GM12878 (cell line): ENCODE measurements around the gene GFI1. TPM values are rescaled to one million over a fixed set of nuclear protein-coding genes. Genes with fewer than 3 reads are reported as not detected.

Experiments
- ATAC-seq: fragments of 200-7000 bp; cut with Tn5 transposase; 3 replicates; pipeline ENCODE4 v1.9.1; 2020; ENCODE audit warnings: mild to moderate bottlenecking, moderate library complexity
- BruUV-seq: library from RNA; stranded (reverse); fragments of 400-500 nt; replicated peaks from 2 replicates; lab custom pipeline; 2021; lab: Mats Ljungman, UMichigan
- CTCF ChIA-PET: fragments of 300-600 bp; sonication (Branson Sonifier 250); formaldehyde crosslinking; extraction: SDS; loops from one replicate; lab custom pipeline; 2021; ENCODE audit warnings: inconsistent platforms; lab: Yijun Ruan, JAX
- POLR2A ChIA-PET: fragments of 350-600 bp; formaldehyde crosslinking; extraction: SDS; loops from one replicate; lab custom pipeline; 2021; ENCODE audit warnings: inconsistent platforms; lab: Charles Lee
- RAD21 ChIA-PET: fragments of 300-600 bp; sonication (Branson Sonifier 250); formaldehyde crosslinking; loops from one replicate; lab custom pipeline; 2023; ENCODE audit warnings: antibody characterized with exemption; ENCODE audit not compliant: unreplicated experiment; lab: Charles Lee
- SMC1A ChIA-PET: fragments of 300-600 bp; sonication (Branson Sonifier 250); formaldehyde crosslinking; loops from one replicate; lab custom pipeline; 2023; ENCODE audit not compliant: unreplicated experiment, uncharacterized antibody; lab: Charles Lee
- DNase-seq: peaks from one replicate; pipeline ENCODE4 v3.0.0-alpha.2; 2011; ENCODE audit warnings: low read depth, low spot score
- FAIRE-seq: peaks from 3 replicates; lab custom pipeline; 2011; peaks lifted over from hg19 to GRCh38; lab: Jason Lieb, UNC
- H2AFZ ChIP-seq: 2 replicates; pipeline ENCODE4 v1.6.0; 2011; ENCODE audit warnings: low read depth, low read length, control low read depth; ENCODE audit not compliant: control insufficient read depth
- H3K27ac ChIP-seq: 2 replicates; pipeline ENCODE4 v1.5.1; 2011; ENCODE audit warnings: control low read depth; ENCODE audit not compliant: control insufficient read depth, insufficient read depth
- H3K27me3 ChIP-seq, 2 experiments: replicated peaks in 1 of 2; 2 replicates each; pipeline versions ENCODE4 v1.6.0 to v1.6.1; 2011; ENCODE audit warnings: low read length in 1 of 2; ENCODE audit not compliant: control insufficient read depth in 2 of 2, insufficient read depth in 2 of 2
- H3K36me3 ChIP-seq, 2 experiments: 2 replicates each; pipeline ENCODE4 v1.5.1; 2011; ENCODE audit warnings: low read length in 1 of 2; ENCODE audit not compliant: control insufficient read depth in 2 of 2, insufficient read depth in 2 of 2
- H3K4me1 ChIP-seq: 2 replicates; pipeline ENCODE4 v1.6.1; 2011; ENCODE audit warnings: mild to moderate bottlenecking, low read length, moderate library complexity, mixed read lengths; ENCODE audit not compliant: control insufficient read depth, insufficient read depth
- H3K4me2 ChIP-seq: 2 replicates; pipeline ENCODE4 v1.6.0; 2011; ENCODE audit warnings: control low read depth; ENCODE audit not compliant: control insufficient read depth, insufficient read depth
- H3K4me3 ChIP-seq: fragments of 200-600 bp; sonication (generic); 2 replicates; pipeline ENCODE4 v1.5.1; 2016
- H3K79me2 ChIP-seq: 2 replicates; pipeline ENCODE4 v1.6.0; 2011; ENCODE audit warnings: low read length; ENCODE audit not compliant: control insufficient read depth, insufficient read depth
- H3K9ac ChIP-seq: 2 replicates; pipeline ENCODE4 v1.8.0; 2011; ENCODE audit warnings: low read length, control low read depth, mixed read lengths; ENCODE audit not compliant: control insufficient read depth, insufficient read depth
- H3K9me3 ChIP-seq: replicated peaks from 3 replicates; pipeline ENCODE4 v1.5.1; 2011; ENCODE audit warnings: mild to moderate bottlenecking, low read length; ENCODE audit not compliant: control insufficient read depth, insufficient read depth
- H4K20me1 ChIP-seq: 2 replicates; pipeline ENCODE4 v1.6.0; 2011; ENCODE audit not compliant: control insufficient read depth, insufficient read depth
- BCL11A ChIP-seq: IDR thresholded peaks from 2 replicates; pipeline ENCODE4 v1.6.1; 2011; ENCODE audit warnings: low read depth, low read length
- CHD2 ChIP-seq: IDR thresholded peaks from 2 replicates; pipeline ENCODE4 v1.6.1; 2011; ENCODE audit warnings: low read depth, low read length, improper control_type of control experiment, borderline replicate concordance
- DPF2 ChIP-seq: fragments of 450-650 bp; IDR thresholded peaks from 2 replicates; pipeline ENCODE4 v1.6.1; 2017; ENCODE audit warnings: mild to moderate bottlenecking
- MYC ChIP-seq: IDR thresholded peaks from 2 replicates; pipeline ENCODE4 v1.6.1; 2011; ENCODE audit warnings: mild to moderate bottlenecking, low read length, moderate library complexity, inconsistent platforms; ENCODE audit not compliant: insufficient read depth, insufficient replicate concordance, insufficient read length, severe bottlenecking
- ZNF622 ChIP-seq: fragments of 450-650 bp; IDR thresholded peaks from 2 replicates; pipeline ENCODE4 v1.6.1; 2017; ENCODE audit warnings: mild to moderate bottlenecking, inconsistent platforms
- WGBS: methylation state at CpG from one replicate; pipeline ENCODE4 v1.1.6; 2016; ENCODE audit warnings: low lambda C conversion rate; ENCODE audit not compliant: insufficient replicate concordance, insufficient coverage; ENCODE audit errors: missing lambda C conversion rate; 5-methylcytosine and 5-hydroxymethylcytosine counted together
- in situ Hi-C: fragments of 300-500 bp; cut with MboI; formaldehyde crosslinking; loops from 9 replicates; pipeline ENCODE4 v1.14.3; 2018; ENCODE audit warnings: mixed read lengths
- intact Hi-C: fragments of 100-400 bp; cut with micrococcal nuclease; formaldehyde crosslinking; loops from one replicate; pipeline ENCODE4 v1.14.2; 2022; ENCODE audit not compliant: unreplicated experiment
- polyA plus RNA-seq, 11 experiments: library from polyadenylated mRNA; depleted of rRNA in 4 of 11; unstranded in 6 of 11; stranded (reverse) in 5 of 11; fragments of >200 nt; fragmentation: Nextera tagmentation in 4 of 11; fragmentation: Illumina TruSeq in 1 of 11; extraction: Ambion mirVana in 4 of 11; extraction: Trizol in 1 of 11; gene quantifications; 1 replicate in 1 of 11; 2 replicates in 10 of 11; pipeline versions ENCODE4 v1.2.1 to v1.2.3, GENCODE V29; 2011 to 2016; ENCODE audit warnings: inconsistent platforms in 2 of 11, missing spikeins in 2 of 11, low read depth in 1 of 11
- total RNA-seq, 4 experiments: library from RNA; depleted of rRNA in 3 of 4; stranded (reverse); fragments of >200 nt in 3 of 4; fragmentation: Illumina TruSeq in 1 of 4; extraction: Trizol in 1 of 4; gene quantifications; 2 replicates each; pipeline versions ENCODE4 v1.2.1 to v1.2.3, GENCODE V29; 2013 to 2021
- TF ChIP-seq, protein P1 (sequence below): IDR thresholded peaks from 2 replicates; pipeline ENCODE4 v1.6.1; 2012; ENCODE audit warnings: low read depth, low read length, improper control_type of control experiment
- TF ChIP-seq, protein P2 (sequence below): fragments of 450-650 bp; IDR thresholded peaks from 2 replicates; pipeline ENCODE4 v1.6.1; 2016; ENCODE audit warnings: mild to moderate bottlenecking, moderate library complexity, borderline replicate concordance
- TF ChIP-seq, protein P3 (sequence below): IDR thresholded peaks from 2 replicates; pipeline ENCODE4 v1.6.1; 2012; ENCODE audit warnings: low read depth, low read length, improper control_type of control experiment

The GFI1 gene
- total and polyA plus RNA-seq, 10 of the 15 experiments (the other 5 are each of a cell fraction or from before 2014, with no cell fraction given): 1.8 to 18.3 (median 7.4) TPM

DNA sequence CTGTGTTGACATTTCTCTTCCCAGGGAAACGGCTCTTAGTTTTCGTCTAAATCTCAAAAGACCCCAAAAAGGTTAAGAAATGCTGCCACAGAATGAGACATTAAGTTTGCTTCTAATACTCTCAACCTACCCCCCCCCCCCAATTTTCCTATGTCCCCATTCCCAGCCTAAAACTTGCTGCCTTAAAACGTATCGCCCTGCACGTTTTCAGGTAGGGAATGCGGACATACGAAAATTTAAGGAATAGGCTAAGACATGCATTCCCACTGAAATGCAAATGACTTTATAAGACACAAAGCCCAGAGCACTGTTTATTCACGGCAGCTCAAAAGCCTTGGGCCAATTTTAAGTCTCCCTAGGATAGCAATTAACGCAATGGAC, 45.4 kb downstream of the GFI1 start:
- FAIRE-seq: no peak
- Histone ChIP-seq H3K9me3 (no peaks in the 10 kb centered on the region), H2AFZ (no peak overlapping the region), H3K36me3 (no peaks in the 10 kb centered on the region), H3K27me3 (no peaks in the 10 kb centered on the region), H3K79me2 (no peaks in the 10 kb centered on the region), H4K20me1 (no peaks in the 10 kb centered on the region), H3K4me1 (no peaks in the 10 kb centered on the region), H3K4me2 (no peak overlapping the region), H3K4me3 (no peak overlapping the region), H3K9ac (no peak overlapping the region), H3K27ac (no peak overlapping the region)
- ChIA-PET RAD21 (no interaction called here), POLR2A (no interaction called here), SMC1A (no interaction called here), CTCF (no interaction called here)
- TF ChIP-seq, protein P1, sequence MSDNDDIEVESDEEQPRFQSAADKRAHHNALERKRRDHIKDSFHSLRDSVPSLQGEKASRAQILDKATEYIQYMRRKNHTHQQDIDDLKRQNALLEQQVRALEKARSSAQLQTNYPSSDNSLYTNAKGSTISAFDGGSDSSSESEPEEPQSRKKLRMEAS: no peak
- no peak for TF ChIP-seq DPF2
- TF ChIP-seq ZNF622: no peak
- TF ChIP-seq CHD2: no peak
- TF ChIP-seq, protein P2, sequence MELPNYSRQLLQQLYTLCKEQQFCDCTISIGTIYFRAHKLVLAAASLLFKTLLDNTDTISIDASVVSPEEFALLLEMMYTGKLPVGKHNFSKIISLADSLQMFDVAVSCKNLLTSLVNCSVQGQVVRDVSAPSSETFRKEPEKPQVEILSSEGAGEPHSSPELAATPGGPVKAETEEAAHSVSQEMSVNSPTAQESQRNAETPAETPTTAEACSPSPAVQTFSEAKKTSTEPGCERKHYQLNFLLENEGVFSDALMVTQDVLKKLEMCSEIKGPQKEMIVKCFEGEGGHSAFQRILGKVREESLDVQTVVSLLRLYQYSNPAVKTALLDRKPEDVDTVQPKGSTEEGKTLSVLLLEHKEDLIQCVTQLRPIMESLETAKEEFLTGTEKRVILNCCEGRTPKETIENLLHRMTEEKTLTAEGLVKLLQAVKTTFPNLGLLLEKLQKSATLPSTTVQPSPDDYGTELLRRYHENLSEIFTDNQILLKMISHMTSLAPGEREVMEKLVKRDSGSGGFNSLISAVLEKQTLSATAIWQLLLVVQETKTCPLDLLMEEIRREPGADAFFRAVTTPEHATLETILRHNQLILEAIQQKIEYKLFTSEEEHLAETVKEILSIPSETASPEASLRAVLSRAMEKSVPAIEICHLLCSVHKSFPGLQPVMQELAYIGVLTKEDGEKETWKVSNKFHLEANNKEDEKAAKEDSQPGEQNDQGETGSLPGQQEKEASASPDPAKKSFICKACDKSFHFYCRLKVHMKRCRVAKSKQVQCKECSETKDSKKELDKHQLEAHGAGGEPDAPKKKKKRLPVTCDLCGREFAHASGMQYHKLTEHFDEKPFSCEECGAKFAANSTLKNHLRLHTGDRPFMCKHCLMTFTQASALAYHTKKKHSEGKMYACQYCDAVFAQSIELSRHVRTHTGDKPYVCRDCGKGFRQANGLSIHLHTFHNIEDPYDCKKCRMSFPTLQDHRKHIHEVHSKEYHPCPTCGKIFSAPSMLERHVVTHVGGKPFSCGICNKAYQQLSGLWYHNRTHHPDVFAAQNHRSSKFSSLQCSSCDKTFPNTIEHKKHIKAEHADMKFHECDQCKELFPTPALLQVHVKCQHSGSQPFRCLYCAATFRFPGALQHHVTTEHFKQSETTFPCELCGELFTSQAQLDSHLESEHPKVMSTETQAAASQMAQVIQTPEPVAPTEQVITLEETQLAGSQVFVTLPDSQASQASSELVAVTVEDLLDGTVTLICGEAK: no peak
- no peak for TF ChIP-seq BCL11A
- TF ChIP-seq, protein P3, sequence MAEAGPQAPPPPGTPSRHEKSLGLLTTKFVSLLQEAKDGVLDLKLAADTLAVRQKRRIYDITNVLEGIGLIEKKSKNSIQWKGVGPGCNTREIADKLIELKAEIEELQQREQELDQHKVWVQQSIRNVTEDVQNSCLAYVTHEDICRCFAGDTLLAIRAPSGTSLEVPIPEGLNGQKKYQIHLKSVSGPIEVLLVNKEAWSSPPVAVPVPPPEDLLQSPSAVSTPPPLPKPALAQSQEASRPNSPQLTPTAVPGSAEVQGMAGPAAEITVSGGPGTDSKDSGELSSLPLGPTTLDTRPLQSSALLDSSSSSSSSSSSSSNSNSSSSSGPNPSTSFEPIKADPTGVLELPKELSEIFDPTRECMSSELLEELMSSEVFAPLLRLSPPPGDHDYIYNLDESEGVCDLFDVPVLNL: no peak
- TF ChIP-seq MYC: no peak
- no TSS peak for BruUV-seq
- no peak for ATAC-seq
- intact Hi-C loops: no loop called here
- in situ Hi-C loops: no loop called here
- 85% methylated on average over 9 of the region's 9 CpGs for WGBS
- no peak for DNase-seq
